ENCODE results near the gene OR4K5. TPM values are rescaled to one million over a fixed set of nuclear protein-coding genes. Genes with fewer than 3 reads are reported as not detected.

The OR4K5 gene
- total RNA-seq, 1 experiment from 2014 or later = not detected

- no peaks in the 10 kb centered on the region for H3K36me3 Mint-ChIP-seq (ENCODE audit: insufficient read depth, unreplicated experiment)
- no peak for DNase-seq
- no peak overlapping the region for H3K27ac Mint-ChIP-seq (ENCODE audit: unreplicated experiment)
- H3K9me3 Mint-ChIP-seq (ENCODE audit: low read depth, unreplicated experiment) = peaks cover 9% of the 10 kb centered on the region
- no peaks in the 10 kb centered on the region for H3K4me1 Mint-ChIP-seq (ENCODE audit: low read depth, unreplicated experiment)
- no peaks in the 10 kb centered on the region for H3K27me3 Mint-ChIP-seq (ENCODE audit: unreplicated experiment)
- intact Hi-C loops (cut with micrococcal nuclease; ENCODE audit: unreplicated experiment) = no loop called here
- H3K4me3 Mint-ChIP-seq (ENCODE audit: low read depth, unreplicated experiment) = no peak overlapping the region
- CTCF ChIA-PET = no interaction called here
- TF ChIP-seq CTCF (IDR thresholded peaks at IDR 0.05; ENCODE audit: unreplicated experiment) = no peak
- no TSS peak for BruUV-seq (replicated peaks)
These were observed 9.3 kb upstream of the OR4K5 start for GRCh38 chr14:19911114-19911513.

DNA sequence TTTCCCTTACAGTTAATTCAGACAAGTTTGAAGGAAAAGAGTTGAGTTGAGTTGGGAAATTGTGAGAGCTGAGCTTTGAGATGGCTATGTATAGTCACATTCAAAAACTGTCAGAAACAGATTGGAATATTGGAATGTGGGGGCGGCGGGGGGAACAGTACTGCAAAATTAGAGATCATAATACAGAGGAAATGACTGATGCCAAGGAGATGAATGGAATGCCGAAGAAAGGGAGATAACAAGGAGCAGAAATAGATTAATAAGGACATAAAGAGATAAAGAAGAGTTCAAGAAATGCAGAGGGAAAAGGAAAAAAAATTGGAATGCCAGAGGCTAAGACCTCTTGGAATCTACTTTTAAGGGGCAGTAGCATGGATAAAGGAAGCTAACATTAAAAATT, 3.2 kb upstream of the OR4K5 start:
- H3K27me3 Mint-ChIP-seq (ENCODE audit: unreplicated experiment) = no peaks in the 10 kb centered on the region
- DNase-seq = no peak
- no peak overlapping the region for H3K27ac Mint-ChIP-seq (ENCODE audit: unreplicated experiment)
- no peak for TF ChIP-seq CTCF (IDR thresholded peaks at IDR 0.05; ENCODE audit: unreplicated experiment)
- peaks cover 4% of the 10 kb centered on the region for H3K9me3 Mint-ChIP-seq (ENCODE audit: low read depth, unreplicated experiment)
- intact Hi-C loops (cut with micrococcal nuclease; ENCODE audit: unreplicated experiment) = no loop called here
- CTCF ChIA-PET = no interaction called here
- BruUV-seq (replicated peaks) = no TSS peak
- H3K36me3 Mint-ChIP-seq (ENCODE audit: insufficient read depth, unreplicated experiment) = no peaks in the 10 kb centered on the region
- no peaks in the 10 kb centered on the region for H3K4me1 Mint-ChIP-seq (ENCODE audit: low read depth, unreplicated experiment)
- no peak overlapping the region for H3K4me3 Mint-ChIP-seq (ENCODE audit: low read depth, unreplicated experiment)

DNA sequence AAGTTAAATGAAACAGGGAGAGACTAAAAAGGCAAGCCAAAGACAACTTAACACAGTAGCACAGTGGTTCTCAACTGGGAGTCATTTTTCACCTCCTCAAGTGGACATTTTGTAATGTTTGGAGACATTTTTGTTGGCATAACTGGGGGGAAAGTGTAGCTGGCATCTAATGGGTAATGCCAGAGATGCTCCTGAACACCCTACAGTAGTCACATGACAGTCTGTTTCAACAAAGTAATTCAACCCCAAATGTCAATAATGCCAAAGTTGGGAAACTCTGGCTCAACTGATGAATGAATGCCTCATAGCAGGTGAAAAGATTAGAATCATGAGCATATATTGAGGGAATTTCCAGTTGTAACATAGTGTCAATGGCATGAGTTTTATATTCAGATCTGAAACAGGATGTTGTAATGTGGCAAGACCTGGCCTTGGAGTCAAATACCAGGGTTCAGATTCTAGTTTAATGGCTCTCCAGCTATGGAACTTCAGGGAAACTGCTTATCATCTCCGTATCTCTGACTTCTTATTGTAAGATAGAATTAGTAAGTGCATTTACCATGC, 2.4 kb upstream of the OR4K5 start:
- Mint-ChIP-seq H3K27ac (ENCODE audit: unreplicated experiment) (no peak overlapping the region), H3K4me3 (ENCODE audit: low read depth, unreplicated experiment) (no peak overlapping the region), H3K9me3 (ENCODE audit: low read depth, unreplicated experiment) (peaks cover 2% of the 10 kb centered on the region), H3K36me3 (ENCODE audit: insufficient read depth, unreplicated experiment) (no peaks in the 10 kb centered on the region), H3K27me3 (ENCODE audit: unreplicated experiment) (no peaks in the 10 kb centered on the region), H3K4me1 (ENCODE audit: low read depth, unreplicated experiment) (no peaks in the 10 kb centered on the region)
- CTCF ChIA-PET = no interaction called here
- intact Hi-C loops (cut with micrococcal nuclease; ENCODE audit: unreplicated experiment) = no loop called here
- no TSS peak for BruUV-seq (replicated peaks)
- no peak for TF ChIP-seq CTCF (IDR thresholded peaks at IDR 0.05; ENCODE audit: unreplicated experiment)
- no peak for DNase-seq

- no peaks in the 10 kb centered on the region for H3K9me3 Mint-ChIP-seq (ENCODE audit: low read depth, unreplicated experiment)
- no peak overlapping the region for H3K4me3 Mint-ChIP-seq (ENCODE audit: low read depth, unreplicated experiment)
- H3K27ac Mint-ChIP-seq (ENCODE audit: unreplicated experiment) = no peak overlapping the region
- TF ChIP-seq CTCF (IDR thresholded peaks at IDR 0.05; ENCODE audit: unreplicated experiment) = no peak
- no peaks in the 10 kb centered on the region for H3K36me3 Mint-ChIP-seq (ENCODE audit: insufficient read depth, unreplicated experiment)
- H3K27me3 Mint-ChIP-seq (ENCODE audit: unreplicated experiment) = no peaks in the 10 kb centered on the region
- BruUV-seq (replicated peaks) = no TSS peak
- intact Hi-C loops (cut with micrococcal nuclease; ENCODE audit: unreplicated experiment) = no loop called here
- CTCF ChIA-PET = no interaction called here
- H3K4me1 Mint-ChIP-seq (ENCODE audit: low read depth, unreplicated experiment) = no peaks in the 10 kb centered on the region
- no peak for DNase-seq
These were observed 1.7 kb upstream of the OR4K5 start for GRCh38 chr14:19918553-19919264.
